Measurements from ENCODE around the gene SYAP1.

SYAP1 gene

DNA sequence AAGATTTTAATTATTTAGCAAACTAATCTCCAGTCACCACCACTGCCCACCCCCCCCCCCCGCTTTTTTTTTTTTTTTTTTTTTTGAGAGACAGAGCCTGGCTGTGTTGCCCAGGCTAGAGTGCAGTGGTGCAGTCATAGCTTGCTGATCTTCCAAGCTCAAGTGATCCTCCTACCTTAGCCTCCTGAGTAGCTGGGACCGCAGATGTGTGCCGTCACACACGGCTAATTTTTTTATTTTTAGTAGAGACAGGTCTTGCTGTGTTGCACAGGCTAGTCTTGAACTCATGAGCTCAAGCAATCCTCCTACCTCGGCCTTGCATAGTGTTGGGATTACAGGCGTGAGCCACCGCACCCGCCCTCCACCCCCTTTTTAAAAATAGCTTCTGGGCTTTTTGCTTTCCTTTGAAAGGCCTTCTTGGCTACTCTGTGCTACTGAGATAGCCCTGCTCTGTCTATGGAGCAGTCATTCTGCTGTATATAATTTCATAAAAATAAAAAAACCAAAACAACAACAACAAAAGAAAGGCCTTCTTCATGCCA, 85.6 kb downstream of the SYAP1 start:
- no peak for TF ChIP-seq TAF1 (IDR thresholded peaks at IDR 0.05; ENCODE audit: low read depth)

DNA sequence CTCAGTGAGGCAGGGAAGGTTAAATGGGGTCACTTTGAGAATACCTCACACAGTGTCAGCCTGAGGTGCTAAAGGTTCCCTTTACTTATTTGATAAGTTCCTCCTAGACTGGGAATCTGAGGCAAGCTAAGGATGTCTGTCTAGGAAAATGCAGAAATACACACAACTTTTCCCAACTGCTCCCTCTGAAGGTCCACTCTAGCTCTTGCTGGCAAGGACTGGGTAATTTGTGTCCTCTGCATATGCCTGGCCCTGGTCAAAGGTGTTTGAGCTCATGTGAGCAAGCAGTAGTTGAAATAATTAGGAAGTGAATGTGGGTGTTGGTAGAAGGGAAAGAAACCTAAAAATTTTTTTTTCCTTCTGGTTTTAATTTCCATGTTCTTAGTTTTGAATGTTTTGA, 88.1 kb downstream of the SYAP1 start:
- TF ChIP-seq, protein P1, sequence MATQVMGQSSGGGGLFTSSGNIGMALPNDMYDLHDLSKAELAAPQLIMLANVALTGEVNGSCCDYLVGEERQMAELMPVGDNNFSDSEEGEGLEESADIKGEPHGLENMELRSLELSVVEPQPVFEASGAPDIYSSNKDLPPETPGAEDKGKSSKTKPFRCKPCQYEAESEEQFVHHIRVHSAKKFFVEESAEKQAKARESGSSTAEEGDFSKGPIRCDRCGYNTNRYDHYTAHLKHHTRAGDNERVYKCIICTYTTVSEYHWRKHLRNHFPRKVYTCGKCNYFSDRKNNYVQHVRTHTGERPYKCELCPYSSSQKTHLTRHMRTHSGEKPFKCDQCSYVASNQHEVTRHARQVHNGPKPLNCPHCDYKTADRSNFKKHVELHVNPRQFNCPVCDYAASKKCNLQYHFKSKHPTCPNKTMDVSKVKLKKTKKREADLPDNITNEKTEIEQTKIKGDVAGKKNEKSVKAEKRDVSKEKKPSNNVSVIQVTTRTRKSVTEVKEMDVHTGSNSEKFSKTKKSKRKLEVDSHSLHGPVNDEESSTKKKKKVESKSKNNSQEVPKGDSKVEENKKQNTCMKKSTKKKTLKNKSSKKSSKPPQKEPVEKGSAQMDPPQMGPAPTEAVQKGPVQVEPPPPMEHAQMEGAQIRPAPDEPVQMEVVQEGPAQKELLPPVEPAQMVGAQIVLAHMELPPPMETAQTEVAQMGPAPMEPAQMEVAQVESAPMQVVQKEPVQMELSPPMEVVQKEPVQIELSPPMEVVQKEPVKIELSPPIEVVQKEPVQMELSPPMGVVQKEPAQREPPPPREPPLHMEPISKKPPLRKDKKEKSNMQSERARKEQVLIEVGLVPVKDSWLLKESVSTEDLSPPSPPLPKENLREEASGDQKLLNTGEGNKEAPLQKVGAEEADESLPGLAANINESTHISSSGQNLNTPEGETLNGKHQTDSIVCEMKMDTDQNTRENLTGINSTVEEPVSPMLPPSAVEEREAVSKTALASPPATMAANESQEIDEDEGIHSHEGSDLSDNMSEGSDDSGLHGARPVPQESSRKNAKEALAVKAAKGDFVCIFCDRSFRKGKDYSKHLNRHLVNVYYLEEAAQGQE (IDR thresholded peaks at IDR 0.05; ENCODE audit: low read depth) = no peak
- TF ChIP-seq, protein P2, sequence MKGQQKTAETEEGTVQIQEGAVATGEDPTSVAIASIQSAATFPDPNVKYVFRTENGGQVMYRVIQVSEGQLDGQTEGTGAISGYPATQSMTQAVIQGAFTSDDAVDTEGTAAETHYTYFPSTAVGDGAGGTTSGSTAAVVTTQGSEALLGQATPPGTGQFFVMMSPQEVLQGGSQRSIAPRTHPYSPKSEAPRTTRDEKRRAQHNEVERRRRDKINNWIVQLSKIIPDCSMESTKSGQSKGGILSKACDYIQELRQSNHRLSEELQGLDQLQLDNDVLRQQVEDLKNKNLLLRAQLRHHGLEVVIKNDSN (IDR thresholded peaks at IDR 0.05) = no peak
- TF ChIP-seq TAF1 (IDR thresholded peaks at IDR 0.05; ENCODE audit: low read depth) (no peak), CREB1 (IDR thresholded peaks at IDR 0.05; ENCODE audit: low read depth) (no peak), YY1 (IDR thresholded peaks at IDR 0.05; ENCODE audit: low read depth) (no peak), FOXM1 (IDR thresholded peaks at IDR 0.05; ENCODE audit: borderline replicate concordance, low read depth) (no peak), EGR1 (IDR thresholded peaks at IDR 0.05) (no peak), CEBPB (IDR thresholded peaks at IDR 0.05) (no peak), TCF12 (IDR thresholded peaks at IDR 0.05; ENCODE audit: low read depth) (no peak), EP300 (IDR thresholded peaks at IDR 0.05; ENCODE audit: borderline replicate concordance) (no peak), RAD21 (IDR thresholded peaks at IDR 0.05; ENCODE audit: low read depth) (no peak), TEAD4 (IDR thresholded peaks at IDR 0.05) (no peak), NFIC (IDR thresholded peaks at IDR 0.05) (no peak), ZBTB7A (IDR thresholded peaks at IDR 0.05; ENCODE audit: low read depth) (no peak)
- TF ChIP-seq, protein P3, sequence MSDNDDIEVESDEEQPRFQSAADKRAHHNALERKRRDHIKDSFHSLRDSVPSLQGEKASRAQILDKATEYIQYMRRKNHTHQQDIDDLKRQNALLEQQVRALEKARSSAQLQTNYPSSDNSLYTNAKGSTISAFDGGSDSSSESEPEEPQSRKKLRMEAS (IDR thresholded peaks at IDR 0.05) = no peak

DNA sequence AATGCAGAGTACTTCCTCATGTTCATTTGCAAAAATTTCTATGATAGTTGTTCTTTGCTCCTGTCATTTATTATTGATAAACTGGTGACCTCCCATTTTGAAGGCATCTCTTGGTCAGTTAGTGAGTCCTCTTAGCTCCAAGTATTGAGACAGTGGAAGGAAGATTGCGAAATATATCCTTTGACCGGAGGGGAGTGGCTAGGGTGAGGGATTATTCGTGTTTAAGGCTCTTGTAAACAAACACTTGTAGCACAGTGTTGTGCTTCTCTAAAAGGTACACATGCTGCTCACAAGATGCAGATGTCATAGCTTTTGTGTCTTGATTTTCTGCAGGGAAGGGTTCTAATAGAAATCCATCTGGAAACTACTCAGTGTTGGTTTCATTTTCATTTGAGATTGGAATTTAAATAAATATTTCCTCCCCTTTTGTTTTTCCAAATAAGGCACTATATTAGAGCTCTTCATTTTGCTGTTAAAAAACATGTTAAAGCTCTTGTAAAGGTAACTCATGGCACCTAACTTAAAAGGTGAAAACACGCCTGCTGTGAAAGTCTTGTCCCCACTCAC, 88.6 kb downstream of the SYAP1 start:
- TF ChIP-seq TAF1 (IDR thresholded peaks at IDR 0.05; ENCODE audit: low read depth) = no peak
- peak; percentile 96 for TF ChIP-seq CEBPB (IDR thresholded peaks at IDR 0.05)

DNA sequence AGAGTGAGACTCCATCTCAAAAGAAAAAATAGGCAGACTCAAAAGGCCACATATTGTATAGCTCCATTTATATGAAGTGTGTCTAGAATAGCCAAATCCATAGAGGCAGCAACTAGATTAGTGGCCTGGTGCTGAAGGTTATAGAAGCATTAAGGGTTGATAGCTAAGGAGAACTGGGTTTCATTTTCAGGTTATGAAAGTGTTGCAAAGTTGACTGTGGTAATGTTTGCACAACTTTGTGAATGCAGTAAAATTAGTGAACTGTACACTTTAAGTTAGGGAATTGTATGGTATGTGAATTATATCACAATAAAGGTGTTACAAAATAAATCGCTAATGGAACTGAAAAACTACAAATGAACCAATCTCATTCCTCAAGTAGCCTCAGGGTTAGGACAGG, 95.2 kb downstream of the SYAP1 start:
- TF ChIP-seq NFIC (IDR thresholded peaks at IDR 0.05) (no peak), CREB1 (IDR thresholded peaks at IDR 0.05; ENCODE audit: low read depth) (no peak), EP300 (IDR thresholded peaks at IDR 0.05; ENCODE audit: borderline replicate concordance) (no peak), TEAD4 (IDR thresholded peaks at IDR 0.05) (no peak), CEBPB (IDR thresholded peaks at IDR 0.05) (no peak), YY1 (IDR thresholded peaks at IDR 0.05; ENCODE audit: low read depth) (no peak), TCF12 (IDR thresholded peaks at IDR 0.05; ENCODE audit: low read depth) (no peak), TAF1 (IDR thresholded peaks at IDR 0.05; ENCODE audit: low read depth) (no peak), ZBTB7A (IDR thresholded peaks at IDR 0.05; ENCODE audit: low read depth) (no peak), FOXM1 (IDR thresholded peaks at IDR 0.05; ENCODE audit: borderline replicate concordance, low read depth) (no peak), RAD21 (IDR thresholded peaks at IDR 0.05; ENCODE audit: low read depth) (no peak), EGR1 (IDR thresholded peaks at IDR 0.05) (no peak)
- TF ChIP-seq, protein P3 (IDR thresholded peaks at IDR 0.05) = no peak
- TF ChIP-seq, protein P2 (IDR thresholded peaks at IDR 0.05) = no peak
- TF ChIP-seq, protein P1 (IDR thresholded peaks at IDR 0.05; ENCODE audit: low read depth) = no peak

Measured in Ishikawa (cell line).